ENCODE data around the gene ANXA2.
"Not testable (repeated sequence)": the region's sequence is repeated elsewhere in the genome, so short reads cannot be mapped to it uniquely, and the experiment has no call there.

ANXA2 gene

GRCh38 chr15:60408463-60408981, 10.7 kb upstream of the ANXA2 start:
- DNase-seq: no peak

DNA sequence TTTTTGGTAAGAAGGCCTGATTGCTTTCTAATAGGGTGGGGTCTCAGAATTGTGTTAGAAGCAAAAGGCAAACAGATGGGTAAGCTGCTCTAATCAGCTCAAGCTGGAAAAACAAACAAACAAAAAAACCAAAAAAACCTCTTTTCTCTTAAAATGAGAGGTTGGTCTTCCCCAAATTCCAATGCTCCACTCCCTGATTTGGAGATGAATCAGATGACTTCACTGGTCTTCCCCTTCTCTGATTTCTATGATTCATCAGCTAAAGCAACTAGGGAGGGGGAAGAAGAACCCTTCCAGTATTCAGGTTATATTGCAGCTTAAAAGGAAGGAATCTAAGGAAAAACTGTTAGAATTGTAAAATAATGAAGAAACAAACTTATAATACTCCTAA, 9.6 kb upstream of the ANXA2 start:
- DNase-seq: no peak

- no peak for DNase-seq
Measured at GRCh38 chr15:60406513-60407414, 9.0 kb upstream of the ANXA2 start.

DNA sequence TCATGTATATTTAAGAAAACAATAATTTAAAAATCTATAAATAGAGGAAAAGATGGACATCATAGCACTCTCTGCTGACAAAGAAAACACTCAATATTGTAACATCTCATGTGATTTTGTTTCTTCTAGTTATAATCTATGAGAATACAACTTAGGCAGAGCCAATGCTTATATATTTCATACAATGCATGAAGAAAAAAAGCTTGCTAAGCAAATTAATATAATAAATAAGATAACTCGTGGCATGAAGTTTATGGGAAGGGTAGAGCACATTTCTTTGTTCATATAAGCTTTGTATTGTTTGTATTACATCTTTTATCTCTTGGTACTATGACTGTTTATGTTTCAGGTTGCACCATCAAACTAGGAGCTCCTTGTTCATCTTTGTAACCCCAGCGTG, 7.6 kb upstream of the ANXA2 start:
- no peak for DNase-seq

GRCh38 chr15:60404351-60404750, 6.6 kb upstream of the ANXA2 start:
- DNase-seq: not testable (repeated sequence)

GRCh38 chr15:60400944-60401343, 3.2 kb upstream of the ANXA2 start:
- no peak for DNase-seq

DNA sequence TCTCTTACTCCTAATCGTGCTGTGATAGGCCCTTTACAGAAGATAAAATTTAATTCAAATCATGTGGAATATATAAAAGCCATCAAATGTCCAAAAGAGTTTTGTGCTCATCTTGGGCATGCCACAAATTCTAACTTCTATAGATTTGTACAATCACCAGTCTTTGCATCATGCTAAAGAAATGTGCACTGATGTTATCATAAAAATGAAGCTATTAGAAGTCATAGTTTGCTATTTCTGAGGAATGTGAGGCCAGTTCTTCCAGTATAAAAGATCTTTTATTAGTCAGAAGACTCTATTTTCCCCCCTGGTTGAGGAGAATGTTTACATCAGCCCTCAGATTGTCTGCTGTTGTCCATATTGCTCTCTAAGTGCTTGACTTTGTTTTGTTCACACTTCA, 2.1 kb upstream of the ANXA2 start:
- DNase-seq: no peak

GRCh38 chr15:60399246-60399915, 1.6 kb upstream of the ANXA2 start:
- DNase-seq: no peak

GRCh38 chr15:60396958-60397771, 621 bp downstream of the ANXA2 start:
- no peak for DNase-seq

GRCh38 chr15:60396560-60396957, 1.2 kb downstream of the ANXA2 start:
- DNase-seq: no peak

DNA sequence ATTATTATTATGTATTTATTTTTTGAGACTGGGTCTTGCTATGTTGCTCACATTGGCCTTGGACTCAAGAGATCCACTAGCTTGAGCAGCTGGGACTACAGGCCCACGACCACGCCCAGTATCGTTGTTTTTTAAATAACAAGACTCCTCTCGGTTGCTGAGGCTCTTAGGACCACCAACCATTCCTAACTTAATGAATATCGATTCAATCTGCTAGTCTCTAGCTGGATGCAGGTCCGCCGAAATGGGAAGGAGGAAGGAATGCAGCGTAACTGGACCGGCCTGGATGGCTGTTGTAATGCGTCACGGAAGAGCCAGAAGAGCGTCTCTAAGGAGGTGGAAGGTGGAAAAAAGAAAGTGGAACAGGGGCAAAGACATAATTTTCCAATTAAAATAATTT, 1.7 kb downstream of the ANXA2 start:
- no peak for DNase-seq

DNA sequence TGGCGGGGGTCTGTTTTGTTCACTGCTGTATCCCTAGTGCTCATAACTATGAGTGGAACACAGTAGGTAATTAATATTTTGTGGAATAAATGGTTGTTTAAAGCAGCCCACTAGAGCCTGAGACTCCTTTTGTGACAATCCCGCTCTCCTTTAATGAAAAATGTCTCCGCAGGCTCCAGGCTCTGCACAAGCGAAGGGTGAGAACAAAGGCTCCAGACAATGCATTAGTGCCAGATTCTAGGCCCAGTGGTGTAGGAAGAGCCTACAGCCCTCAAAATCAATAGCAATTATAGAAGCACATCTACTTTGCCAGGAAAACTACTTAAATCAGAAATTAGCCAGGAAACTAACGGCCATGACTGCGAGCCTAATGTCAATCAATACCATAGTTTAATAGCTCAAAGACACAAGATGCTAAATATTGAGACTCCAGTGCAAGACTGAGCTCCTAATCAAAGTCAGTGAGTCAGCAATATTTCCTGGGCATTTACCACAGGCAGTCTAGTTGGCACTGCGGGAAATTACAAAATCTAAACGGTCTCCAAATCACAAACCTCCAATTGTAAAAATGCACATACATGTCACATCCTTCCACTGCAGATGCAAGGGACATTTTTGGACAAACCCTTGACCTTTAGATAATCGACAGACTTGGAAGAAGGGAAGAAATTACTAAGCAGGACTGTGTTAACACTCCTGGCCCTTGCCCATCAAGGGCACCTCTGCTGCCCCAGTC, 2.3 kb downstream of the ANXA2 start:
- no peak for DNase-seq

DNA sequence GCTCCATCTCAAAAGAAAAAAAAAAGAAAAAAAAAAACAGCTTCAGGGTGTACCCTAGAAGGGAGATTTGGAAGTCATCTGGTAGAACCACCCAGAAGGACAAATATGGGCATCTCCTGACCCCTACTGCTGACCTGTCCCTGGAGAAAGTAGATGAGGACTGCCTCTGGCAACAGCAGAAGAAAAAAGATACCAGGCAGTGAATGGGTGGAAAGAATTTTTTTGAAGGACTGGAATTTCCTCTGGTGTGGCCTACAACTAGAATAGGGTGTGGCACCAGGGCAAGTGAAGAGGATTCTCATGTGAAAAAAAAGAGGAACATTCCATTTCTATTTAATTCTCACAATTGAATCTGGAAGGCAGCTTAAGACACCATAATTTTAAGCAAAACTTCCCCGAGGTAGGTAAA, 3.1 kb downstream of the ANXA2 start:
- no peak for DNase-seq

- DNase-seq: no peak
Measured at GRCh38 chr15:60392986-60393790, 4.6 kb downstream of the ANXA2 start.

DNA sequence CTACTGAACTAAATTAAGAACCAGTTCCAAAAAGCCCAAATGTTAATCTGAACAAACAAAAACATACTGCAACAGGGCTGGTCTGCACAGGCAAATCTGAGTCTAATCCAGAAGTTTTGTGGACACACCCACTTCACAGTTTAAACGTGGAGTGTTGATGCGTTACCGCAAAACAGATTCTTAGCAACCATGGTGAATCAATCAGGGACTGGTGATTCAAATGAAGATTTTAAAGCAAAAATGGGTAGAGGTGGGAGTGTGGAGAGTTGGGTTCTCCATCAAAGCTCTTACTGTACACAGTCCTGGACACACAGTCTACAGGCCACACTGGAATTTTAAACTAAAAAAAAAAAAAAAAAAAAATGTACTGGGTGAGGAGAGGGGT, 5.2 kb downstream of the ANXA2 start:
- DNase-seq: no peak

DNA sequence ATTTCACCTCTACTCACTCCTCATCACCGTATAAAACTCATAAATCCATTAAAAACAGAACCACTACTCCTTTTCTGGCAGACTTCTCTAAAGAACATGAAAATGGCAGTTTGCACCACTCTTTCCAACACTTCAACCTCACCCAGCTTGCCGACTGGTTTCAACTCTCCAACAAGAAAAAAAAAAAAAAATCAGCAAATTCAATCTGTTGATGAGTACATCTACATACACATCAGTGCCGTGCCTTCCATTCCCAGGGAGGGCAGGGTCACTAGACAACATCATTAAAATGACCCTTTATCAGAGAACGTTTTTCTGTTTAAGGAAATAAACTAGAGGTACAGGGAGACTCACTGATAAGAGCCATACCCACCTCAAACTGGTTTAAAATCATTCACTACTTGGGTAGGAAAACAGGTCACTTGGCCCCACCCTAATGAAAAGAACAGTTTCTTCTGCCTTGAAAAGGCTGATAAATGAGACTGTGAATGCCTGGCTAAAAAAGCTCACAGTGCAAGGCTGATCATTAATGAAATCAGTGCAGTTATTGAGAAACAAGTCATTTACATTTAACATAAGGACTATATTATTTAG, 6.0 kb downstream of the ANXA2 start:
- no peak for DNase-seq

DNA sequence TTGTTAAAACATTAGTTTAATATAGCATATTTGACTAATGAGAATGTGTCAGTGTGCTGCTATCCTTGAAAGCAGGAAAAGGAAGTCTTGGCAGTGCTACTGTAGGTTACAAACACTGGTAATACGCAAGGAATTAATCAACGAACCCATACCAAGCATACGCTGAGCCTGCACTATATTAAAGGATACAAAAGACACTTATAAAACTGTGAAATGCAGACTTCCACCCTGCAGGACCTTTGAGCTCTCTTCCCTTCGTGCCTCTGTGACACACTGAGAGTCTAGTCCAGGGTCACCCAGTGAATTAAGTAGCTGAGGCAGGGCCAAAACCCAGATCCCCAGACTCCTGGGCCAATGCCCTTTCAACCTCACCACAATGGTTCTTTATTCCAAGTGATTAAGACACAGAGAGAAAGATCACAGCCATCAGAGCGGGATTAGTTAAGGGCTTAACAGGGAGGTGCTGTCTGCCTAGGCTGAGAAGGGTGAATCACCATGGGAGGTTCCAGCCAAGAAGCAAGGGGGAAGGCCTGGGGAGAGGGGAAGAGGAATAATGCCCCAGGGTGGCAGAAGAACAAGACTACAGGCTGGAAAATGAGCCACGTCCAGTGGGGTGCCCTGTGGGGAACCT, 6.8 kb downstream of the ANXA2 start:
- no peak for DNase-seq

DNA sequence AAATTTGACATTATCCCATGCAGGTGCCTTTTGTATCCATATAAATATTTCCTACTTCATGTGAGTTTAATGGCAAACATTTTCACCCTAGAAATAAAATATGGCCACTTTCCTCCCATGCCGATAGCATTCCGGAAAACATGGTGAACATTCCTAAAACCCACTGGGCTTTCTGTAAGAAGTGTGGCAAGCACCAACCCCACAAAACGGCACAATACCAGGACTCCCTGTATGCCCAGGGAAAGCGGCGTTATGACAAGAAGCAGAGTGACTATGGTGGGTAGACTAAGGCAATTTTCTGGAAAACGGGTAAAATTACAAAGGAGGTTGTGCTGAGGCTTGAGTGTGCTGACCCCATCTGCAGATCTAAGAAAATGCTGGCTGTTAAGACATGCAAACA, 7.6 kb downstream of the ANXA2 start:
- no peak for DNase-seq

DNA sequence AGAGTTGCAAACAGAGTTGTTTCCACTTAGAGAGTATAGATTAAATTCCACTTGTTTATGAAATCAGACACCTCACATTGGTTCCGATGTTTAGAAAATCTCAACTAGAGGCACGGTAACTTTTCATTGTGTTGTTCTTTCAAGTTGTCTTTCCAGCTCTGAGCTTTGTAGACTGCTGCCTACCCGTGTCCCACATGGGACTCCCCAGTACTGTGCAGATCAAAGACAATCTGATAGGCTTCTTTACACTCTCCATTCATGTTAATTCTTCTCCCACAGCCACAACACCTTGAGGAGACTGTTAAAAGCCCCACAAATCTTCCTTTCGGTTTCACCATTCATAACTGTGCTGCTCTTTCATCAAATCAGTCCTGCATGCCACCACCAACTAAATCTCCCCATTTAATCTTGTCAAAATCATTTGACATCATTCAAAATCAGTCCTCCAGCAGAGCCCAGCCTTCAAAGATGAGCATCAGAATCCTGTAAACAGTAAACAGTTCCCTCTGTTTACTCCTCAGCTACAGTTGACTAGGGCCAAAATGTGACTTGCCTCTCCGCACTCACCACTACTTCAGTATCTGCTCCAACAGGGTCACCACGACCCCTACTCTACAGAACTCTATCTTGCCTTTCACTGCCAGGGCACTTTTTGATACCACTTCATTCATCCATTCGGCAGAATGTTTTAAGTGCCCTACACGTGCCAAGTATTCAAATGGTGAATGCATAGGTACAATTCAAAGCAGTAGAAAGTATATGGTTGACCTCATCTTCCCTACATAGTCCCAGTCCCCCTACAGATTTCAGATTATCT, 8.3 kb downstream of the ANXA2 start:
- DNase-seq: no peak

GRCh38 chr15:60387321-60387720, 10.5 kb downstream of the ANXA2 start:
- no peak for DNase-seq
